Central memory CD4-positive, alpha-beta T cell (primary cell): ENCODE results near the gene TSC22D2.

ENCODE experiments used
- DNase-seq: peaks from one replicate; pipeline ENCODE4 v3.0.0; 2022

The TSC22D2 gene

DNA sequence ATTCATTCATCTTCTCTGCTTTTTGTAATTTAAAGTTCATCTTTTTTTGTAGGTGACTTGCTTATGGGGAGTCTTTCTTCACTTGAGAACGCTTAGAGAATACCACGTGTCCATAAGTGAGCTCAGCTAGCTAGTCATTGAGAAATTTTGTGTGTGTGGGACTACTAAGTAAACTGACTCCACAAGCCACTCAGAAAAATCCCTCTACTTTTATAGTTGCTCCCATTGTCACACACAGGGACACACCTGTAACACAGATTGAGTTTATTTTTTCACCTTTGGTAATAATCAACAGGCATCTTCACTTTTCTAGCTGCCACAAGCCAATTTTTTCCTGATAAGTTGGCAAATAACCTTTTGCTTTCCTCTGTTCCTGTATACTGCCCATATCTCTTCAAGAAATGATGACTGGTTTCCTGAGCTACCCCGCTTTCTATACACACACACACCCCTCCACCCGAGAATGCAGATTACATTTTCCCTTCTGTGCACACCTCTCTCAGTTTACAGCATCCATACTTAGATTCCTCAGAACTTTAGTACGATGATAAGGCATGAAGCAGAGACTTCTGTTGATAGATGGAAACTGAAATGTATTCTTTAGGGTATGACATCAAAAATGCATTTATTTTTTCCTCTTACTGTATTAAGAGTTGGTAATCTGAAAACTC is 4.6 kb downstream of the TSC22D2 start:
- no peak for DNase-seq

DNA sequence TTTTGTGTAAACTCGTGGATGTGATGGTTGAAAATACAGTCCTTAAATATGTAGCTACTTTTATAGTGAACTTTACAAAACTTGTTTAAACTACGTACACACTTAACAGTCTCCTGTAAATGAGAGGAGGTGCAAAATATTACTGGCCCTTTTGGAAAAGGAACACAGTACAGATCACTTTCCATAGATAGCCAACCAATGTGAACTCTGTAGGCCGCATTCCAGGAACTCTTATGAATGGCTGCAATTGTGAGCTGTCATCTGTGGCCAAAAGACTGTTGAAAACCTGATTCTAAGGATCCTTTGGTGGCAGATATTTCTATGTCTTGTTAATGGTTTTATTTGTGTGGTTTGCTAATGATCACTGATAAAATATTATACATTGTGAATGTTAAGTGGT is 6.2 kb downstream of the TSC22D2 start:
- no peak for DNase-seq

DNA sequence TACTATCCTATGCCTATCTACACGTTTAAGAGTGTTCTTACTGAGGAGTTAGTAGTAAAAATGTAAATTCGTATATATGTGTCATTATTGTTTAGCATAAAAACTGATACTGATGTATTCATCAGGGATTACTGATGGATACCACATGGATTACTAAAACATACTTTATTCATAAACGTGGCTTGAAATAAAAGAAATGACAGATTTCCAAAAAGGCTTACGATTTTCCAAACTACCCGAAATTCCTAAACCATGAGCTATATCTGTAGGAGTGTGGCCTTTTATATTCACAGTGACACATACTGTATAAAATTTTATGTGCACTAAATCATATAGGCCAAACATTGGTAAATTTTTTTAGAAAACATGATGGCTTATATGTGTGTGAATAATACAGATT is 6.9 kb downstream of the TSC22D2 start:
- no peak for DNase-seq

DNA sequence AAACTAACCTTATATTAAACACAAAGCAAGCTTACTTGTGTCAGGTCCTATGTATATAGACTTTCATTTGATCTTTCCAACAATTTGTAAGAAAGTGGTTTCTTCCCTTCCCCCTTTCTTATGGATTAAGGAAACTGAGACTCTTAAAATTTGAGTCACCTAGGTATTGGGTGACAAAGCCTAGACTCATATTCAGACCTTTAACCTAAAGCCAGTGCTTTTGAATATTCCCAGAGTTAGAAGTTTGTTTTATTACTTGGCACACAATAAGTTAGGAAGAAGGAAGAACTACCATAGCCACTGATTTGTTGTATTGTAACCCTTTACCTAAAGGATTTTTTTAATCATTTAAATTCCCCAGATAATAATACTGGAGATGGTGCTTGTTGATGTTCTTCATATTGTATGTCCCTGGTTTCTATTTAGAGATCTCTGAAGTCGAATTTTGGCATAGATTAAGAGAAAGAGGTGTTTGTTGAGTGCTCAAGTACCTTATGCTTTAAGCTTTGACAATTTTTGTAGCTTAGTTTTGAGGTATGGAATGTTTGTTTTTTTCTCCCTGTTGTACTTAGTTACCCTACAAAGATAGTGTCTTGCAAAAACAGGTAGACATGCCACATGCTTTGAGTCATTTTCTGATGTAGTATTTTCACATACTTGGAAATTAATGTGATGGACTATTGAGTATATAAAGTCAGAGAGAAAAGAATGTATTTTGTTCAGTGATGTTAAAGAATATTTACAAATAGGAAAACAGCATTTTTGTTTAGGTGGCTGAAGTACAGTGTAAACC is 11.2 kb downstream of the TSC22D2 start:
- no peak for DNase-seq

DNA sequence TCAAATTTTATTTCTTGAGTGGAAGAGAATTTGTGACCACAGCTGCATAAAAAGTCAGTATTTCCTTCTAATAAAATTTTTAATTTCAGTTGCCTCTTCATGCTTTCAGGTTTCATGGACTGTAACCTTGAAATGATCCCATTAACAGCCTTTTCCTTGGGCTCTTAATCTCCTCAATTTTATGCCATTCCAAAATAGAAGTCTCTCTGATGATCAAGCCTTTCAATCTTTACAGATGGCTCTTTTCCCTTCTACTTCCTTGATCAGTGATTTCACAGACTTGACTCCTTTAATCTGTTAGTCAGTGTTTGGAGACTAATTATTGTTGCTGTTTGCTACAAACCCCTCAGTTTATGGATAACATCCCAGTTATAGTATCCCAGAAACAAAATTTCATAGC is 11.9 kb downstream of the TSC22D2 start:
- DNase-seq: no peak

DNA sequence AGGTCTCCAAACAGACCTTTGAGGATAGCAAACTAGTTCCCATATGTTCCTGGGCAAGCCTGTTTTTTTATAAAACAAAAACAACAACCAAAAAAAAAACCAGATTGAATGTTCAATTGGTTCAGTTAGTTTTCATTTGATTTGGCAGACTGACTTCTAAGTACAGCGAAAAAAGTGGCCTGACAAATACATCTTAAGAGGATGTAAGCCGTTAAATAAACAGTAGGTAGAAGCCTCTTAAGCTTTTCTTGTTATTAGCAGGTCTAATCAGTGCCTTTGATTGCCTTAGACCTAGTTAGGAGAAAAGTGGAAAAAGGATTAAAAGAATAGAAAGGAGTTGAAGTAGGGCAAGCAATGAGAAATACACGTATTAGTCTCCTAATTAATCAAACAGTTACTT is 13.2 kb downstream of the TSC22D2 start:
- DNase-seq: no peak

DNA sequence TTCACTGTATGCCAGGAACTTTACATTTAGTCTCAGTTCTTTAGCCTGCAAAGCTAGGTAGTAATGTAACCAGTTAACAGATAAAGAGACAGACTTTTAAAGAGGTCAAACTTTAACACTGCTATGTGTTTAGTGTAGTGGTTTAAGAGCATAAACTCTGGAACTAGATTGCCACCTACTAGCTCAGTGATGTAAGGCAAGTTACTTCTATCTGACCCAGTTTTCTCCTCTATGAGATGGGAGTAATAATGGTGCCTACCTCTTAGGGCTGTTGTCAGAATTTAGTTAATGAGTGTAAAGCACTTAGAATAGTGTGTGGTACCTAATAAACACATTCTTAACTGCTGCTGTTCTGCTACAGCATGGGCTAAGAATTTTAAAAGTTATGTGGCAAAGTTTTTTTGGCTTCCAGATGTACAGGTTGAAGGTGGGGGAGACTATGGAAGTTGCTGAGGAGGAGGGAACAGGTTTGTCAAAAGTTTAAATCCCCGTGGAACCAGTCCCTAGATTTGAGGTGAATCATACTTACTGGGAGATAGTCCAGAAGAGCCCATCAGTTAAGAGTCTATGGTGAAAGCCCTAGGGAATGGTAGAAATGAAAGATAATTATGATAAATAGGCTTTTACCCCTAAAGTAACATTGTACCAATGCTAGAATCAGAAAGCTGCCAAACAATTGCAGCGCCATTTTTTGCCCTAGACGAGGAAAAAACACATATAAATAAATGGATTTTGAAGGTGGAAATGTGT is 13.9 kb downstream of the TSC22D2 start:
- no peak for DNase-seq

DNA sequence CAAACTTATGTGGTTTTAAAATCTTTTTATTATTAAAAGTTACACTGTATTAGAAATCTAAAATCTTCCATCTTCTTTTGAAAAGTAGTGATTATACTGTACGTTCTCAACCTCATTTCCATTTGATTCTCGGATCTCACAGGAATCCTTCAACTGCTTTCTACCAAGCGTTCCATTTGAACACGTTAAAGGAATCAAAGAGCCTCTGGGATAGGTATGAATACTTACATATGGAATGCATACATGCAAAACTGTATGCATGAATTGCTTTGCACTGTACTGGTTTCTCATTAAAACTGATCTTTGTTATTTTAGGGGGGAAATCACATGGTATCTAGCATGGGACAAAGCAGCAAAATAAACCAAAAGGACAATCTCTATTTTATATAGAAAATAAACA is 14.8 kb downstream of the TSC22D2 start:
- no peak for DNase-seq

DNA sequence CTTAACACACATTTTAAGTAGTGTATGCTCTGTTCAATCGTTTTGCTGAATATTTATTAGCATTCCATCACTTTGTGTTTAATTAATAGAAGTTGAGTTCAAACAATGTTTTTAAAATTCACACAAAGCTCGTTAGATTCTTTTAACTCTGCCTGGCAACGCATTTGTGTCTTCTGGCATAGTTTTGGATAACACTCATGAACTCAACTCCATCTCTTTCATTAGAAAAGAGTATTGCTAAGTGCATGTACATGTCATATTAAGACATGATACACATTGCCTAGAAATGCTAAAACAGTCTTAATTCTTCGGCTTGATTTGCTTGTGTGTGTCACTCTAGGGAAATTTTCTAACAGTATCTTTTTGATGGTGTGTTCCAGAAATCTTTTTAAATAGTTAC is 15.7 kb downstream of the TSC22D2 start:
- DNase-seq: no peak

DNA sequence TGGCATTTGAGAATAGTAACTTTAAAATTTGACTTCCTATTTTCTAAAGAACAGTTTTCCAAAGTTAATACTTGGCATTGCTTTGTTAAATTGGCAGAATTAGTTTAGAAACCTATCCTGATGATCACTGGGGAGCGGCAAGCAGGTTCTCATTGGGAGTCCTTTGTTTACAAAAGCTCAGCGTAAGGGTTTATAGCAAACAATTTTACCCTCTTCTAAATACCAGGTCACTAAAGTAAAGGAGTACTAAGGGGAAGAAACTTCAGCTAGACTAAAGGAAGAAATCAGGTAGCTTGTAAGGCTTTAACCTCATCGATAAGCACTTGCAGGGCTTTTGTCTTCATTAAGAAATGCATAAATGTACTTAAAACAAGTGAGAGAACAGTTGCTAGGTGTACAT is 18.2 kb downstream of the TSC22D2 start:
- DNase-seq: no peak

DNA sequence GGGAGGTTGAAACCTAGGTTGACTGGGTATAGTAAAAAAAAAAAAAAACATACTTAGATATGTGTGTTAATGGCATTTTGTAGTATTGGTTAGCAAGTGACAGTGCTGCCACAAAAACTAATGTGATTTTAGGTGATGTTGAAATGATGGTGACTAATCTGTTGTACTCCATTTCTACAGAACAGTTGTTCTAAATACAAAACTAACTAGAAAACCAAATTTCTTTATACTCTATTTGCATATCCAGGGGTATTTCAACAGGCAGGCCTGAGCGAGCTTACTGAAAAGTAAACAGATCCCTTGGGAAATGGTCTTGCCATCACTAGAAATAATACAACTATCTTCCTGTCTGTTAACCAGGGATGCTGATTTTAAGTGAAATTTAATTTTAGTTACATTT is 20.5 kb downstream of the TSC22D2 start:
- no peak for DNase-seq

DNA sequence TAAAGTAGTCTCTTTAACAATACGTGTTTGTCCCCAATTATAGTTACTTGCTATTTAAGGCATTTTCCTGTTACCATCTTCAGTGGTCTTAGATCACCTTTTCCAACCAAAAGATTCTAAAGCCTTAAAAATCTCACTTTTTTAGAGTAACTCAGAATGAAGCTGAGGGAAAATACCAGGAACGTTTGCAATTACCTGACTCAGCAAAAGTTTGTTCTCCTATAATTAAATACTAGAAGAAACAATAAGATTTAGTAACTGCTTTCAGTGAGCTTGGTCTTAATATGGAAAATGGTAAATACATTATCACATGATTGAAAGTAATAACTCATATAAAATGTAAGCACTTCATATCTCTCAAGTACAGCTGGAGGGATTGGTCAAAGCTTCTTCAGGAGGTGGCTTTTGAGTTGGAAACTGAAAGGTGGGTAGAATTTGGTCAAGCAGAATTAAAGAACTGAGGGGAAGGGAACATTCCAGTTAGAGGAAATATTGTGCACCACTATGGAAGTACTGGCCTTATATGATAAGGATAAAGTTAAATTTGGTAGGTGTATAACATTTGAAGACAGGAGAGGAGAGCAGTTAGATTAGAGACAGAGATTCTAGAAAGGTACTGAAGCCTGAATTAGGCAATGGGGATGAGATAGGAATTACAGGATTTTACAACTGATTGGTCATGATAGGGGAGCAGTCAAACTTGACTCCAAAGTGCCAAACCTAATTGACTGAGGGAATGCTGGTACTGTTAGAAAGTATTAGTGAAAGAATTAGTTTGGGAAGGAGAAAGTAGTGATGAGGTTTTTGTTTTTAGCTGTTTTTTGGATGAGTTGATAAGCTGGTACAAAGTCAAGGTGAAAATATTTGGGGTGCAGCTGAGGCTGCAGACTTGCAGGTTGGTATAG is 21.9 kb downstream of the TSC22D2 start:
- DNase-seq: no peak

DNA sequence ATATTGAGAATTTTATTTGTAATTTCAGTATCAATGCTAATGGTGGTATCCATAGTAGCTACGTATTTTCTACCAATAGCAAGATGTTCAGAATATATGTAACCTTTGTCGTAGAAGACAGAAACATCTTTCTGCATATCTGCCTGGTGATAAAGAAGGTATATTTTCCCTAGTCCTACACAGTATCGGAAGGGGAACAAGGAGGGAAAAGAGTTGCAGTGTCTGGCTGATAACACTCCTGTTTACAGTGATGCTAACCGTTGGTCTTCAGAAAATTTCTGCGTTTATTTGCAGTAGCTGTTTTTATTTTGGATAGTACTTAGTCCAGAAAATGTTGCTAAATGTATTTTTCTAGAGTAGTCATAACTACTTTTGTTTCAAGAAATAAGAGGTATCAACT is 25.2 kb downstream of the TSC22D2 start:
- DNase-seq: no peak

DNA sequence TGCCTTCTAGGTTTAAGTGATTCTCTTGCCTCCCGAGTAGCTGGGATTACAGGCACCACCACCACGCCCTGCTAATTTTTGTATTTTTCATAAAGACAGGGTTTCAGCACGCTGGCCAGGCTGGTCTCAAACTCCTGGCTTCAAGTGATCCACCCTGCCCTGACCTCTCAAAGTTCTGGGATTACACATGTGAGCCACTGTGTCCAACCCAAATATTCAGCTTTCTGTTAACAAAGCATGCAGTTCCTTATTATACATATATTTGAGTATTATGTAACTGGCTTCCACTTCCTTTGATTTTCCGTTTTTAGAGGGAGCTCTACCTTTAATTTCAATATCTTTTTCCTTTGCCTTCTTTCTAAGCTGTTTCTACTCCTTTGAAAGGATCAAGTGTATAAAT is 26.1 kb downstream of the TSC22D2 start:
- DNase-seq: no peak

DNA sequence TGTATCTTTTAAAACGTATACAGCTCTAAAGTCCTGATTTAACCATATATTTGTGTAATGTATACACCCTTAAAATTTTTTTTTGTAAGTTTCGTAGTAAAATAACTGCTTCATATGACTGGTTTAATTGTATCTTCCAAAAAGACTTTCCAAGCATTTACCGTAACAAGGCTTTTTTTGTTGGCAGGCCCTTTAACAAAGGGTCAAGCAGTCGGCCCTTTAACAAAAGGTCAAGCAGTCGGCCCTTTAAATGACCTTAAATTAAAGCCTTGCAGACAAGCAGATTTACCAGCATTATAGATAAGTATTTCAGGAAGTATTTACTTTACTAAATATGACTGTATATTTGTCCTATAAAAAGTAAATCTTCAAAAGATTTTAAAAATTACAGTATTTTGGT is 28.1 kb downstream of the TSC22D2 start:
- no peak for DNase-seq

DNA sequence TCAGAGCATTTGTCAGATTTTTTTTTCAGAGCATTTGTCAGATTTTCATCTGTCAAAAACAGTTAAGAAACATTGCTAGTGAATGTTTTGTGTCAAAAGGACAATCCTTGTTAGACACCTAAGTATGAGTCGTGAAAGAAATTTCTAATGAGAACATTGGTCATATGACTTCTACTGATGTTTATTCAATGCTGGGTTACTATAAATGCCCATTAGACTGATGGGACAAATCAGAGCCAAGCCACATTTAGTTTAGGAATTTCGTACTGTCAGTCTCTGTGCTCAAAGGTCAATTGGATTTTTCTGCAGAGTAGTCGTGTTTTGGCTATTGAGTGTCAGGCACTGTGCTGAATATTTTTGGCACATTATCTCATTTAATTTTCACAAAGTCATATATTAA is 31.6 kb downstream of the TSC22D2 start:
- no peak for DNase-seq

DNA sequence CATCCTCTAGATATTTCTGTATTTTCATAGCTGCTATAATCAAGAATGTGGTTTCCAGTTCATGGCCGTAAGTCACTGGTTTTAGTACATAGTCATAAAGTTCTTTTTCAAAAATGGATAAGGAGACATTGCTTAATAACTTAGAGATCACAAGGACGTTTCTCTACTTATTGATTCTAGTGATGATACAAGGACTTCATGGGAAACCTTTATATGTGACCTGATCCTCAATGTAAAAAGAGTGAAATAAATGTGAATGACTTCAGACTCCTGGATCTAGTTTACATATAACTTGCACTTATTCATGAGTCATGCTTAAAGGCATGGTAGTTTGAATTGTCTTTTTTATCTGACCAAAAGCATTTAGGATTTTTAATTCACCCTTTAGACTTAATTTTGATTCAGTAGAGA is 35.2 kb downstream of the TSC22D2 start:
- DNase-seq: no peak

DNA sequence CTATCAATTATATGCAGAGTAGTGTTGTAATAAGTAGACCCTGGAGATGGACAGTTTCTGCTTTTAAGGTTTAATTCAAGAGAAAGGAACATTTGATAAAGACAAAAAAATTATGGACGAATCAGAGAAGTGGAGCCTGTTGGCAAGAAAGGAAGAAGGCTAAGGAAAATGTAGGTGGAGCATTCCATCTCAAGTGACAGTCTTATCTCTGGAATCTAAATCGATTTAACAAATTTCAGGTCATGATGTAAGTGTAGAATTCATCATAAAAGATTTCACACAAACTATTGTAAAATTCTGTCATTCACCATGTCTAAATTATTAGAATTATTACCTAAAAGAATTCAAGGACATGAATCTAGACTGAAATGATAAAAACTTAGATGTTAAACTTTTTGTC is 36.3 kb downstream of the TSC22D2 start:
- DNase-seq: no peak

DNA sequence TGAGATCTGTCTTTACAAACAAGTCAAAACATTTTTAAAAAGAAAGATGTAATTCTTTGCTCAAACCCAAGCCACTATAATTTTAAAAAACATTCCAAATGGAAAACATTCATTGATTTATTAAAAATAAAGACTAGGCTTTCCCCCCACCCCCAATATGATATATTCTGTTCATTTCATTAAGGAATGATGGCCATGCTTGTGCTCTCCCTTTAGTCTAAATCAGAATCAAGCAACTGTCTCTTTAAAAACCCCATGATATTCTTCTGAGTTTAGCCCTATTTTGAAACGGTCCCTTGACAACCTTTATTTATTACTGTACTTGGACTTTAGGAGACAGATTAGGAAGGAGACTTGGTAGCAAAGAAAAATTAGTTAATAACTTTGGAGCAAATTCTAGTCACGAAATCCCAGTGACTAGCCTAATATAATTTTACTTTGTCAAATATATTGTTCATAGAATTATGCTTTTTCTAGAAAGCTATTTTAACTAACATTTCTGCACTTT is 38.4 kb downstream of the TSC22D2 start:
- no peak for DNase-seq

DNA sequence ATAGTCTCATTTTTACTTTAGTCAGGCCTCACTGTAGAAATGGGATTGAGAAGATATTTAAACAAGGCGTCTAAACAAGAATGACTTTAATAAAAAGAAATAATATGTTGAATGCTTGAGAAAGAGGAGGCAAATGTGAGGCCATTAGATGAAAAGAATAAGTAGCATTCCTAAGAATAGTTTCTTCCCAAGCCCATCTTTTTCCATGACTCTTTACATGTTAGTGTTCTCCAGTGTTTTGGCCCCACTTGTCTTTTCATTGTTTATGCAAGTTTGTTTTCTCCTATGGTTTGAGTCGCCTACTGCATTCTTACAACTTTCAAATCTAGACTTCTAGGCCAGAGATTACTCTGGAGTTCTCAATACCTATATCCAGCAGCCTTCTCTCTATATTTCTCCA is 39.0 kb downstream of the TSC22D2 start:
- no peak for DNase-seq

DNA sequence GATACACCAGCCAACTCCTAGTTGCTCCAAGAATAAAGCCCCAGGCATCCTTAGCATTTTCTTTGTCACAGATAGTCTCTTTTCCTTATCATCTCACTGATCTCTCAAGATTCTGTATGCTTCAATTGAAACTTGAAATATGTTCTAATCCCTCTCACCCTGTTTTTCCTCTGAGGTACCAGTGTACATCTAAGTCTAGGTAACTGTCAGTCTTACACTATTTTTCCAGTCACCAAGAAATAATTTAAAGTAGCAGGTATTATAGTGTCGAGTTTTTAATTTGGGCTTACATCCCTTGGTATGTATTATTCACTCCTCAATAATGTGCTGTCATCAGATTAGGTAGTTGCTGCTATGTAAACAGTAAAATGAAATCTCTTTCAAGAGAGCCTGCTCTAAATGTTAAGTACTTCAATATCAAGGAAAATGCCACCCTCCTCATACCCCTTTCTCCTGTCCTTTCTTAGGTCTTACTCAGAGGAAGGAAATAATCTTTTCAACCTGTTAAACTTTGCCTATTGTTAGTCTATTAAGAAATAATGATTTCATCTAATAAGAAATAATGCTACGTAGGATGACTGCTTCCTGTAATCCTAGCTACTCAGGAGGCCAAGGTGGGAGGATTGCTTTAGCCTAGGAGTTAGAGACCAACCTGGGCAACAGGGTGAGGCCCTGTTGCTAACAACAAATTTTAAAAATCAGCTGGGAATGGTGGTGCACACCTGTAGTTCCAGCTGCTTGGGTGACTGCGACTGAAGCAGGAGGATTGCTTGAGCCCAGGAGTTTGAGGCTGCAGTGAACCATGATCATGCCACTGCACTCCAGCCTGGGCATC is 39.8 kb downstream of the TSC22D2 start:
- no peak for DNase-seq
